BJ (cell line): Measurements from ENCODE around the gene PARD3. TPM values are rescaled to one million over a fixed set of nuclear protein-coding genes. Genes with fewer than 3 reads are reported as not detected.

Experiments used
- CTCF ChIA-PET: fragments of 350-600 bp; formaldehyde crosslinking; extraction: SDS; loops from one replicate; lab custom pipeline; 2021; ENCODE audit warnings: antibody characterized with exemption, inconsistent platforms; lab: Yijun Ruan, JAX
- POLR2A ChIA-PET: fragments of 300-600 bp; sonication (Branson Sonifier 250); formaldehyde crosslinking; extraction: SDS; loops from one replicate; lab custom pipeline; 2021; ENCODE audit warnings: antibody characterized with exemption; lab: Charles Lee
- DNase-seq: peaks from one replicate; pipeline ENCODE4 v3.0.0-alpha.2; 2011; ENCODE audit warnings: low read depth
- H3K27me3 ChIP-seq: 2 replicates; pipeline ENCODE4 v1.6.0; 2011; ENCODE audit warnings: low read length; ENCODE audit not compliant: control insufficient read depth, insufficient read depth
- H3K36me3 ChIP-seq: 2 replicates; pipeline ENCODE4 v1.5.1; 2011; ENCODE audit warnings: low read length; ENCODE audit not compliant: control insufficient read depth, insufficient read depth
- H3K4me3 ChIP-seq: 2 replicates; pipeline ENCODE4 v1.5.1; 2011; ENCODE audit warnings: low read depth, mild to moderate bottlenecking, control low read depth, low read length
- CTCF ChIP-seq: IDR thresholded peaks from 2 replicates; pipeline ENCODE4 v1.5.1; 2011; ENCODE audit warnings: low read depth, mild to moderate bottlenecking, control low read depth, inconsistent platforms, low read length, moderate library complexity; ENCODE audit not compliant: insufficient read depth
- polyA plus RNA-seq: library from polyadenylated mRNA; depleted of rRNA; stranded (reverse); fragments of >200 nt; gene quantifications from 2 replicates; pipeline ENCODE4 v1.2.3, GENCODE V29; 2011

PARD3 gene
- polyA plus RNA-seq, 1 experiment = 17.7 TPM

- Histone ChIP-seq H3K27me3 (no peaks in the 10 kb centered on the region; the same call in 1 of the 2 replicates), H3K4me3 (no peak overlapping the region), H3K36me3 (no peaks in the 10 kb centered on the region)
- no peak for TF ChIP-seq CTCF
- CTCF ChIA-PET = no interaction called here
- POLR2A ChIA-PET = no interaction called here
- DNase-seq = no peak
These were observed 720.9 kb downstream of the PARD3 start for GRCh38 chr10:34094146-34094696.

GRCh38 chr10:34092891-34093290 is 722.2 kb downstream of the PARD3 start:
- POLR2A ChIA-PET = no interaction called here
- CTCF ChIA-PET = interaction anchor here (1.8 kb wide), 1 partner anchor 14 kb away, joined by 4 read pairs; no protein-coding TSS in a partner anchor
- DNase-seq = no peak
- Histone ChIP-seq H3K27me3 (no peaks in the 10 kb centered on the region; the same call in 1 of the 2 replicates), H3K36me3 (no peaks in the 10 kb centered on the region), H3K4me3 (no peak overlapping the region)
- TF ChIP-seq CTCF = no peak

GRCh38 chr10:34091635-34092195 is 723.4 kb downstream of the PARD3 start:
- CTCF ChIA-PET = interaction anchor here (0.6 to 1.8 kb wide), 2 partner anchors 13 to 90 kb away, joined by 3 to 4 read pairs; no protein-coding TSS in a partner anchor
- POLR2A ChIA-PET = no interaction called here
- TF ChIP-seq CTCF = no peak
- Histone ChIP-seq H3K36me3 (no peaks in the 10 kb centered on the region), H3K4me3 (no peak overlapping the region), H3K27me3 (no peaks in the 10 kb centered on the region; the same call in 1 of the 2 replicates)
- no peak for DNase-seq

- no peak for TF ChIP-seq CTCF
- no peaks in the 10 kb centered on the region for H3K36me3 ChIP-seq
- H3K27me3 ChIP-seq = no peaks in the 10 kb centered on the region; the same call in none of the 2 replicates
- DNase-seq = no peak
- no peak overlapping the region for H3K4me3 ChIP-seq
- CTCF ChIA-PET = no interaction called here
- POLR2A ChIA-PET = no interaction called here
These were observed 725.8 kb downstream of the PARD3 start for GRCh38 chr10:34089253-34089652.

- H3K4me3 ChIP-seq = no peak overlapping the region
- H3K36me3 ChIP-seq = no peaks in the 10 kb centered on the region
- ChIA-PET CTCF (no interaction called here), POLR2A (no interaction called here)
- DNase-seq = no peak
- no peak for TF ChIP-seq CTCF
- H3K27me3 ChIP-seq = no peaks in the 10 kb centered on the region; the same call in none of the 2 replicates
These were observed 726.8 kb downstream of the PARD3 start for GRCh38 chr10:34088208-34088794.
